Measurements from ENCODE around the gene DHCR7.

GRCh38 chr11:71491531-71491930, 43.3 kb upstream of the DHCR7 start:
- TF ChIP-seq CTCF (conservative IDR thresholded peaks at IDR 0.05; ENCODE audit: low read depth, low read length) (no peak), EZH2 (IDR thresholded peaks at IDR 0.05; ENCODE audit: borderline replicate concordance, low read depth, low read length, poor library complexity, severe bottlenecking) (no peak)
